HL-60 (cell line): ENCODE measurements around the gene ATP6V0D1.

Experiments used
- DNase-seq, 2 experiments: peaks; one replicate each; pipeline ENCODE4 v3.0.0-alpha.2; 2010 to 2020; ENCODE audit warnings: low read depth in 1 of 2, low spot score in 1 of 2
- H3K27ac ChIP-seq: fragments of 250-450 bp; sonication (Bioruptor Pico); replicated peaks from 2 replicates; pipeline ENCODE4 v1.5.1; 2020; ENCODE audit warnings: mild to moderate bottlenecking, moderate library complexity
- H3K27me3 ChIP-seq: fragments of 250-450 bp; sonication (Bioruptor Pico); 2 replicates; pipeline ENCODE4 v1.5.1; 2021; ENCODE audit warnings: mild to moderate bottlenecking, moderate library complexity; ENCODE audit not compliant: insufficient read depth, poor library complexity, severe bottlenecking
- H3K4me3 ChIP-seq: replicated peaks from 2 replicates; pipeline ENCODE4 v1.5.1; 2011; ENCODE audit warnings: mild to moderate bottlenecking, control low read depth, low read length; ENCODE audit not compliant: insufficient read depth
- CTCF ChIP-seq: IDR thresholded peaks from one replicate; pipeline ENCODE4 v1.5.1; 2011; ENCODE audit warnings: low read length, control low read depth, inconsistent platforms; ENCODE audit not compliant: insufficient read depth
- GABPA ChIP-seq: IDR thresholded peaks from 2 replicates; pipeline ENCODE4 v1.6.1; 2012; ENCODE audit warnings: low read depth
- POLR2AphosphoS5 ChIP-seq: IDR thresholded peaks from 2 replicates; pipeline ENCODE4 v1.6.1; 2012; ENCODE audit warnings: low read depth
- SPI1 ChIP-seq: IDR thresholded peaks from 2 replicates; pipeline ENCODE4 v1.6.1; 2012; ENCODE audit warnings: low read depth, mild to moderate bottlenecking, borderline replicate concordance
- TF ChIP-seq, protein P1 (sequence below): IDR thresholded peaks from 2 replicates; pipeline ENCODE4 v1.6.1; 2012; ENCODE audit warnings: low read depth; ENCODE audit not compliant: insufficient replicate concordance

The ATP6V0D1 gene

GRCh38 chr16:67454852-67455251, 26.1 kb downstream of the ATP6V0D1 start:
- TF ChIP-seq, protein P1, sequence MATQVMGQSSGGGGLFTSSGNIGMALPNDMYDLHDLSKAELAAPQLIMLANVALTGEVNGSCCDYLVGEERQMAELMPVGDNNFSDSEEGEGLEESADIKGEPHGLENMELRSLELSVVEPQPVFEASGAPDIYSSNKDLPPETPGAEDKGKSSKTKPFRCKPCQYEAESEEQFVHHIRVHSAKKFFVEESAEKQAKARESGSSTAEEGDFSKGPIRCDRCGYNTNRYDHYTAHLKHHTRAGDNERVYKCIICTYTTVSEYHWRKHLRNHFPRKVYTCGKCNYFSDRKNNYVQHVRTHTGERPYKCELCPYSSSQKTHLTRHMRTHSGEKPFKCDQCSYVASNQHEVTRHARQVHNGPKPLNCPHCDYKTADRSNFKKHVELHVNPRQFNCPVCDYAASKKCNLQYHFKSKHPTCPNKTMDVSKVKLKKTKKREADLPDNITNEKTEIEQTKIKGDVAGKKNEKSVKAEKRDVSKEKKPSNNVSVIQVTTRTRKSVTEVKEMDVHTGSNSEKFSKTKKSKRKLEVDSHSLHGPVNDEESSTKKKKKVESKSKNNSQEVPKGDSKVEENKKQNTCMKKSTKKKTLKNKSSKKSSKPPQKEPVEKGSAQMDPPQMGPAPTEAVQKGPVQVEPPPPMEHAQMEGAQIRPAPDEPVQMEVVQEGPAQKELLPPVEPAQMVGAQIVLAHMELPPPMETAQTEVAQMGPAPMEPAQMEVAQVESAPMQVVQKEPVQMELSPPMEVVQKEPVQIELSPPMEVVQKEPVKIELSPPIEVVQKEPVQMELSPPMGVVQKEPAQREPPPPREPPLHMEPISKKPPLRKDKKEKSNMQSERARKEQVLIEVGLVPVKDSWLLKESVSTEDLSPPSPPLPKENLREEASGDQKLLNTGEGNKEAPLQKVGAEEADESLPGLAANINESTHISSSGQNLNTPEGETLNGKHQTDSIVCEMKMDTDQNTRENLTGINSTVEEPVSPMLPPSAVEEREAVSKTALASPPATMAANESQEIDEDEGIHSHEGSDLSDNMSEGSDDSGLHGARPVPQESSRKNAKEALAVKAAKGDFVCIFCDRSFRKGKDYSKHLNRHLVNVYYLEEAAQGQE: peak; percentile 59
- TF ChIP-seq POLR2AphosphoS5: no peak
- no peak for TF ChIP-seq GABPA
- no peak for TF ChIP-seq CTCF
- no peak overlapping the region for H3K4me3 ChIP-seq
- H3K27ac ChIP-seq: no peak overlapping the region
- H3K27me3 ChIP-seq: no peaks in the 10 kb centered on the region
- DNase-seq: no peak

GRCh38 chr16:67454104-67454503, 26.9 kb downstream of the ATP6V0D1 start:
- H3K27ac ChIP-seq: no peak overlapping the region
- no peak for DNase-seq
- H3K27me3 ChIP-seq: no peaks in the 10 kb centered on the region
- no peak overlapping the region for H3K4me3 ChIP-seq
- TF ChIP-seq SPI1 (no peak), GABPA (no peak), CTCF (no peak), POLR2AphosphoS5 (no peak)
- TF ChIP-seq, protein P1: no peak

DNA sequence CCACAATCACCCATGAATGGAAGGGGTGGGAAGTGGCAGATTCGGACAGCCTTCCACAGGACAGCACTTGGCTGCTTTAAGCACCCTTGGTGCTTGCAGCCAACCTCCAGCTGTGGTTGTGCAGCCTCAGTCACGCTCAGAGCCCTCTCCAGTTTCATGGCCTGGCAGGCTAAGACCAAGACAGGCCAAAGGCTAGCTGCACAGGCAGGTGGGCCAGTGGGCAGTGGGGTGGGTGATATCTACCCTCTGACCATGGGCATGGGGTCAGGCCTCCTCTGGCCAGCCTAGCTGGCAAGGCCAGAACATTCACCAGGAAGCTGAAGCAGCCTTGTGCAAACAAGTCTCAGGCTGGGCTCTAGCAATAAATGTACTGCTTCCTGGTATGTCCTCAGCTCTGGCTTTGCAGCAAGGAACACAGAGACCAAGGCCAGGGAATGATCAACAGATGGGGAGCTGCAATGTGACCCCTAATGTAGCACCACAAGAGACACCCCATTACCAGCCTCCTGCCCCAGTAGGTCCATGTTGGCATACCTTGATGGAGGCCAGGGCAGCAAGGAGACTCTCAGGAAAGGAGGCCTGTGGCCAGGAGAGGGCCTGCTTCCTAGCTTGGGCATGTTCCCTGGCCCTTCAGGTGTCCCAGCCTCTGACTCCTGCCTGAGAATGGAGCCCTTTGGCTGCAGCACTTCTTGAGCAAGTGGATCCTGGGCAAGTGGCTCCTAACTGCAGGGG, 29.1 kb downstream of the ATP6V0D1 start:
- no peak for TF ChIP-seq SPI1
- no peak for TF ChIP-seq GABPA
- TF ChIP-seq, protein P1: no peak
- no peak for TF ChIP-seq POLR2AphosphoS5
- TF ChIP-seq CTCF: no peak
- DNase-seq: no peak

More for the DNA sequence above, 29.1 kb downstream of the ATP6V0D1 start:
- Histone ChIP-seq H3K27ac (no peak overlapping the region), H3K27me3 (no peaks in the 10 kb centered on the region), H3K4me3 (no peak overlapping the region)
